Left ventricle myocardium inferior (tissue), 1 donor: ENCODE data around the gene SLC15A1. TPM values are rescaled to one million over a fixed set of nuclear protein-coding genes. Genes with fewer than 3 reads are reported as not detected.

ENCODE experiments used
- DNase-seq: peaks from one replicate; pipeline ENCODE4 v3.0.0-alpha.2; 2020
- H3K27ac ChIP-seq: fragments of 200-600 bp; replicated peaks from 2 replicates; pipeline ENCODE4 v1.8.0; 2021
- H3K27me3 ChIP-seq: fragments of 200-600 bp; 2 replicates; pipeline ENCODE4 v1.8.0; 2021; ENCODE audit warnings: low read depth
- H3K36me3 ChIP-seq: fragments of 200-600 bp; 2 replicates; pipeline ENCODE4 v1.8.0; 2021
- H3K4me1 ChIP-seq: fragments of 200-600 bp; 2 replicates; pipeline ENCODE4 v1.8.0; 2021
- H3K4me3 ChIP-seq: fragments of 200-600 bp; 2 replicates; pipeline ENCODE4 v1.8.0; 2021; ENCODE audit warnings: mild to moderate bottlenecking, moderate library complexity
- H3K9me3 ChIP-seq: fragments of 200-600 bp; replicated peaks from 2 replicates; pipeline ENCODE4 v1.8.0; 2021
- intact Hi-C: fragments of 100-400 bp; cut with micrococcal nuclease; formaldehyde crosslinking; loops from one replicate; pipeline ENCODE4 v1.11.0; 2022
- total RNA-seq: library from RNA; stranded (reverse); fragmentation: NEBNext Ultra II Directional; extraction: Animal tissue kit (Norgen Biotek cat#: 25700); gene quantifications from one replicate; pipeline ENCODE4 v1.2.1, GENCODE V29; 2021
- TF ChIP-seq, protein P1 (sequence below): fragments of 200-600 bp; IDR thresholded peaks from 2 replicates; pipeline ENCODE4 v1.8.0; 2021; ENCODE audit warnings: antibody characterized with exemption, mild to moderate bottlenecking, borderline replicate concordance
- donor health status: DM: no; HTN: yes; CAD: no; lungs with severe emphysema.

Gene SLC15A1
- total RNA-seq, 1 donor from 2014 or later, result not detected

- intact Hi-C loops, result no loop called here
- Histone ChIP-seq H3K27me3 (peaks cover 79% of the 10 kb centered on the region), H3K4me3 (peak overlapping the region; percentile 58), H3K27ac (no peak overlapping the region), H3K36me3 (no peaks in the 10 kb centered on the region), H3K9me3 (no peaks in the 10 kb centered on the region), H3K4me1 (peaks cover 14% of the 10 kb centered on the region)
- TF ChIP-seq, protein P1, sequence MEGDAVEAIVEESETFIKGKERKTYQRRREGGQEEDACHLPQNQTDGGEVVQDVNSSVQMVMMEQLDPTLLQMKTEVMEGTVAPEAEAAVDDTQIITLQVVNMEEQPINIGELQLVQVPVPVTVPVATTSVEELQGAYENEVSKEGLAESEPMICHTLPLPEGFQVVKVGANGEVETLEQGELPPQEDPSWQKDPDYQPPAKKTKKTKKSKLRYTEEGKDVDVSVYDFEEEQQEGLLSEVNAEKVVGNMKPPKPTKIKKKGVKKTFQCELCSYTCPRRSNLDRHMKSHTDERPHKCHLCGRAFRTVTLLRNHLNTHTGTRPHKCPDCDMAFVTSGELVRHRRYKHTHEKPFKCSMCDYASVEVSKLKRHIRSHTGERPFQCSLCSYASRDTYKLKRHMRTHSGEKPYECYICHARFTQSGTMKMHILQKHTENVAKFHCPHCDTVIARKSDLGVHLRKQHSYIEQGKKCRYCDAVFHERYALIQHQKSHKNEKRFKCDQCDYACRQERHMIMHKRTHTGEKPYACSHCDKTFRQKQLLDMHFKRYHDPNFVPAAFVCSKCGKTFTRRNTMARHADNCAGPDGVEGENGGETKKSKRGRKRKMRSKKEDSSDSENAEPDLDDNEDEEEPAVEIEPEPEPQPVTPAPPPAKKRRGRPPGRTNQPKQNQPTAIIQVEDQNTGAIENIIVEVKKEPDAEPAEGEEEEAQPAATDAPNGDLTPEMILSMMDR, result no peak
- DNase-seq, result no peak
Measured at GRCh38 chr13:98751861-98752466, 508 bp downstream of the SLC15A1 start.

DNA sequence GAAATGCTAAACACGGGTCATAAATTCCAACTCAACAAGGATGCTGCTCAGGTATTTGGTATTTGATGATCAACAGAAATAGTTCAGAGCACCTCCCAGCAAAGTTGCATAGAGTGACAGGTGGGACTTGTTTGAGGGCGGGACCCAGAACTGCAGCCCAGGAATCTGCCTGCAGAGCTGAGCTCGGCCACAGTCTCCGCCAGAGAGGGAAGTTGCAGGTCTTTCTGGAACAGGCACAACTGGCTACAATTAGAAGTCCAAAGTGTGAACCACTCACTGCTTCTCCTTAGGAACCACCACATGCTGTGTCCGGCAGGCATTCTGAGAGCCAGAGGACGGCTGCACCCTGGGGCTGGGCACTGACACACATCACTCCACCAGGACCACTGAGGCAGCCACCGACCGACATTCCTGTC, 1.1 kb downstream of the SLC15A1 start:
- Histone ChIP-seq H3K9me3 (no peaks in the 10 kb centered on the region), H3K27ac (no peak overlapping the region), H3K36me3 (no peaks in the 10 kb centered on the region), H3K4me3 (no peak overlapping the region), H3K4me1 (peaks cover 14% of the 10 kb centered on the region), H3K27me3 (peaks cover 78% of the 10 kb centered on the region)
- intact Hi-C loops, result no loop called here
- TF ChIP-seq, protein P1, result no peak
- no peak for DNase-seq

GRCh38 chr13:98749501-98749900, 3.0 kb downstream of the SLC15A1 start:
- no peak overlapping the region for H3K27ac ChIP-seq
- H3K4me3 ChIP-seq, result no peak overlapping the region
- H3K36me3 ChIP-seq, result no peaks in the 10 kb centered on the region
- DNase-seq, result no peak
- peaks cover 14% of the 10 kb centered on the region for H3K4me1 ChIP-seq
- TF ChIP-seq, protein P1, result no peak
- H3K9me3 ChIP-seq, result peaks cover 3% of the 10 kb centered on the region
- intact Hi-C loops, result no loop called here
- peaks cover 61% of the 10 kb centered on the region for H3K27me3 ChIP-seq

GRCh38 chr13:98746968-98747367, 5.5 kb downstream of the SLC15A1 start:
- H3K27me3 ChIP-seq, result peaks cover 35% of the 10 kb centered on the region
- DNase-seq, result no peak
- intact Hi-C loops, result no loop called here
- H3K9me3 ChIP-seq, result peaks cover 3% of the 10 kb centered on the region
- H3K27ac ChIP-seq, result no peak overlapping the region
- TF ChIP-seq, protein P1, result no peak
- peaks cover 6% of the 10 kb centered on the region for H3K4me1 ChIP-seq
- no peaks in the 10 kb centered on the region for H3K36me3 ChIP-seq
- H3K4me3 ChIP-seq, result no peak overlapping the region

DNA sequence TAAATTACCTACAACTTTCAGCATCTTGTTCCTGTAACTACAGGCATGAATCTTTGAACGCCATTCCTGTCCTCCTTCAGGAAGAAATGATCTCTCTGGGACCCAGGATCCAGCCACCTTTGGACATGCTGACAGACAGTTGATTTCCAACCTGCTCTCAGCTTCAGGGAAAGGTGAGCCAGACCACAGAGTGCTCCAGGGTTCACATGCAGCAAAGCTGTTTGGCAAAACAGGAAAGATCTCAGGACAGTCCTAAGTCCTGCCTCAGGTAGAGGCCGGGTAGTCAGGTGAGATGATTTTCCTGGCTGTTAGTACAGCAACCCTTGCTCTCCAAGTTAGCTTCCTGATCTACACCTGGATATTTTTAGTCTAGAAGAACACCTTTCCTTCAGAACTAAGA, 9.1 kb downstream of the SLC15A1 start:
- no peak overlapping the region for H3K4me3 ChIP-seq
- H3K9me3 ChIP-seq, result peaks cover 7% of the 10 kb centered on the region
- H3K27ac ChIP-seq, result no peak overlapping the region
- no peaks in the 10 kb centered on the region for H3K27me3 ChIP-seq
- no peaks in the 10 kb centered on the region for H3K36me3 ChIP-seq
- intact Hi-C loops, result no loop called here
- no peaks in the 10 kb centered on the region for H3K4me1 ChIP-seq
- DNase-seq, result no peak
- TF ChIP-seq, protein P1, result no peak
